Breast epithelium (tissue), 3 donors: ENCODE data around the gene GLRA3.

ENCODE experiments used
- POLR2A ChIP-seq: fragments of 450-650 bp; IDR thresholded peaks from one replicate; pipeline ENCODE4 v1.6.1; 2016; ENCODE audit warnings: antibody characterized with exemption, mild to moderate bottlenecking, moderate library complexity
- POLR2AphosphoS5 ChIP-seq, 3 donors: sonication (generic); formaldehyde crosslinking; IDR thresholded peaks; one replicate each; pipeline ENCODE4 v1.6.1; 2017; ENCODE audit warnings: antibody characterized with exemption in 3 of 3
- TF ChIP-seq, protein P1 (sequence below), 3 donors: fragments of 450-650 bp; IDR thresholded peaks; one replicate each; pipeline ENCODE4 v1.5.1; 2016 to 2017; ENCODE audit warnings: antibody characterized with exemption in 3 of 3, mild to moderate bottlenecking in 3 of 3, moderate library complexity in 3 of 3

DNA sequence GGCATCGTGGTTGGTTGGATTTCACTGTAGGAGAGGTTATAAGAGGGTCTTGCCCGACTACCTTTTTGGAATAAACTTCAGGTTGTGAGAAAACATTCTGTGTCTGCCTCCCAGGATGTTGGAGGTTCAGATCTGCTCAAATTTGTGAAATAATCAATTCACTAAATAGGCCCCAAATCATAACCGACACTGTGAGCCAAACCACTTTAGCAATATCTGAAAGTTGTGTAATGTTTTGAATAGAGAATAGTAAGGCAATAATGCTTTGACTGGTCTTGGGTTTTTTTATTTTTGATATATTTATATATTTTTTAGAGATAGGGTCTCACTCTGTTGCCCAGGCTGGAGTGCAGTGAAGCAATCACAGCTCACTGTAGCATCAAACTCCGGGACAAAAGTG lies 131.2 kb downstream of the GLRA3 start:
- TF ChIP-seq, protein P1, sequence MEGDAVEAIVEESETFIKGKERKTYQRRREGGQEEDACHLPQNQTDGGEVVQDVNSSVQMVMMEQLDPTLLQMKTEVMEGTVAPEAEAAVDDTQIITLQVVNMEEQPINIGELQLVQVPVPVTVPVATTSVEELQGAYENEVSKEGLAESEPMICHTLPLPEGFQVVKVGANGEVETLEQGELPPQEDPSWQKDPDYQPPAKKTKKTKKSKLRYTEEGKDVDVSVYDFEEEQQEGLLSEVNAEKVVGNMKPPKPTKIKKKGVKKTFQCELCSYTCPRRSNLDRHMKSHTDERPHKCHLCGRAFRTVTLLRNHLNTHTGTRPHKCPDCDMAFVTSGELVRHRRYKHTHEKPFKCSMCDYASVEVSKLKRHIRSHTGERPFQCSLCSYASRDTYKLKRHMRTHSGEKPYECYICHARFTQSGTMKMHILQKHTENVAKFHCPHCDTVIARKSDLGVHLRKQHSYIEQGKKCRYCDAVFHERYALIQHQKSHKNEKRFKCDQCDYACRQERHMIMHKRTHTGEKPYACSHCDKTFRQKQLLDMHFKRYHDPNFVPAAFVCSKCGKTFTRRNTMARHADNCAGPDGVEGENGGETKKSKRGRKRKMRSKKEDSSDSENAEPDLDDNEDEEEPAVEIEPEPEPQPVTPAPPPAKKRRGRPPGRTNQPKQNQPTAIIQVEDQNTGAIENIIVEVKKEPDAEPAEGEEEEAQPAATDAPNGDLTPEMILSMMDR (IDR thresholded peaks at IDR 0.05): no peak
- TF ChIP-seq POLR2A: no peak
- no peak for TF ChIP-seq POLR2AphosphoS5 (IDR thresholded peaks at IDR 0.05)
